Activated CD8-positive, alpha-beta T cell treated with anti-CD3 and anti-CD28 coated beads for 36 hours (primary cell): ENCODE data around the gene ANKRD11. TPM values are rescaled to one million over a fixed set of nuclear protein-coding genes. Genes with fewer than 3 reads are reported as not detected.
"Not testable (repeated sequence)": the region's sequence is repeated elsewhere in the genome, so short reads cannot be mapped to it uniquely, and the experiment has no call there.

Source experiments
- ATAC-seq: fragments of 200-7000 bp; cut with Tn5 transposase; one replicate; pipeline ENCODE4 v1.10.0; 2021; ENCODE audit warnings: mild to moderate bottlenecking, moderate library complexity
- CTCF ChIA-PET: fragments of 350-600 bp; sonication (Branson Sonifier 250); formaldehyde crosslinking; loops from one replicate; lab custom pipeline; 2021; ENCODE audit warnings: antibody characterized with exemption; lab: Charles Lee
- POLR2A ChIA-PET: fragments of 350-600 bp; sonication (Branson Sonifier 250); formaldehyde crosslinking; loops from one replicate; lab custom pipeline; 2021; ENCODE audit warnings: antibody characterized with exemption; lab: Charles Lee
- DNase-seq: peaks from one replicate; pipeline ENCODE4 v3.0.0-alpha.2; 2020
- H3K27ac Mint-ChIP-seq: one replicate; pipeline ENCODE4 v1.8.0; 2021; ENCODE audit warnings: mild to moderate bottlenecking, mixed read lengths
- H3K27me3 Mint-ChIP-seq: one replicate; pipeline ENCODE4 v1.8.0; 2021; ENCODE audit warnings: mixed read lengths
- H3K36me3 Mint-ChIP-seq: one replicate; pipeline ENCODE4 v1.8.0; 2021; ENCODE audit warnings: low read depth, mixed read lengths
- H3K4me1 Mint-ChIP-seq: one replicate; pipeline ENCODE4 v1.8.0; 2021; ENCODE audit warnings: low read depth, mixed read lengths
- H3K4me3 Mint-ChIP-seq: one replicate; pipeline ENCODE4 v1.8.0; 2021; ENCODE audit warnings: mild to moderate bottlenecking, moderate library complexity, mixed read lengths
- H3K9me3 Mint-ChIP-seq: one replicate; pipeline ENCODE4 v1.8.0; 2021; ENCODE audit warnings: mixed read lengths
- CTCF ChIP-seq: fragments of 200-600 bp; IDR thresholded peaks from one replicate; pipeline ENCODE4 v1.8.0; 2022; ENCODE audit warnings: antibody characterized with exemption, mild to moderate bottlenecking
- intact Hi-C: fragments of 100-400 bp; cut with micrococcal nuclease; formaldehyde crosslinking; loops from one replicate; pipeline ENCODE4 v1.10.0; 2022
- total RNA-seq, 2 experiments: library from RNA; stranded (reverse); gene quantifications; one replicate each; pipeline ENCODE4 v1.2.3, GENCODE V29; 2021

ANKRD11 gene
- total RNA-seq, 2 experiments from 2014 or later, result 145 to 147 TPM

- POLR2A ChIA-PET, result interaction anchor here (0.8 kb wide), 1 partner anchor 64 kb away, joined by 3 read pairs; no protein-coding TSS in a partner anchor
- Mint-ChIP-seq H3K27ac (peak overlapping the region; percentile 57), H3K4me3 (no peak overlapping the region), H3K4me1 (peaks cover 64% of the 10 kb centered on the region), H3K27me3 (no peaks in the 10 kb centered on the region), H3K36me3 (peaks cover 32% of the 10 kb centered on the region), H3K9me3 (no peaks in the 10 kb centered on the region)
- TF ChIP-seq CTCF, result no peak
- ATAC-seq (no peak), DNase-seq (no peak)
- CTCF ChIA-PET, result interaction anchor here (1.4 kb wide), 1 partner anchor 185 kb away, joined by 3 read pairs; no protein-coding TSS in a partner anchor
- intact Hi-C loops, result no loop called here
These were observed 64.8 kb downstream of the ANKRD11 start for GRCh38 chr16:89425523-89425922.

DNA sequence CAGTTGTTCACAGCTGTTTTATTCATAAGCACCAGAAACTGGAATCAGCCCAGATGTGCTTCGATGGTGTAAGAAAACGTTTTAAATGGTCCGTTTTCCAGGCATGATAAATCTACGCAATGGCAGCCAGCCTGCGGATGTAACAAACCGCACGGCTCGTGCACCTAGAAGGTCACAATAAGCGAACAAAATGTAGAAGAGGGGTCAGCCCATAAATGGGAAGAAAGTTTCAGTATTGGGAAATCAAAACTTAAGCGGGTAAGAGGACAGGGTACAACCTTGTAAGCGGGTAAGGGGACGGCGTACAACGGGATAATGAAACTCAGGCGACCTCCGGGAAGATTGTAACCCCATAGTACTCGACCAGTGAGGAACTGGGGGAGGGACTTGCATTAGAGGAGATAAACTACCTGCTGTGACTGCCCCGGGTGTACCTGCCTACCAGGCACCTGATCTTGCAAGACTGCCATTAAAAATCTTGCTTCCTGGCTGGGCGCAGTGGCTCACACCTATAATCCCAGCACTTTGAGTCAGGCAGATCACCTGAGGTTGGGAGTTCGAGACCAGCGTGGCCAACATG, 66.6 kb downstream of the ANKRD11 start:
- H3K4me3 Mint-ChIP-seq, result no peak overlapping the region
- intact Hi-C loops, result no loop called here
- H3K9me3 Mint-ChIP-seq, result no peaks in the 10 kb centered on the region
- CTCF ChIA-PET, result interaction anchor here (1.3 to 1.6 kb wide), 2 partner anchors 22 to 66 kb away, joined by 3 to 6 read pairs; no protein-coding TSS in a partner anchor
- H3K27me3 Mint-ChIP-seq, result no peaks in the 10 kb centered on the region
- H3K27ac Mint-ChIP-seq, result peak overlapping the region; percentile 81
- DNase-seq, result no peak
- POLR2A ChIA-PET, result interaction anchor here (1.3 to 2.5 kb wide), 7 partner anchors 8 to 109 kb away, joined by 3 to 16 read pairs (median 6); no protein-coding TSS in a partner anchor
- peaks cover 79% of the 10 kb centered on the region for H3K4me1 Mint-ChIP-seq
- peaks cover 44% of the 10 kb centered on the region for H3K36me3 Mint-ChIP-seq
- ATAC-seq, result no peak
- TF ChIP-seq CTCF, result no peak

GRCh38 chr16:89422905-89423630, 67.3 kb downstream of the ANKRD11 start:
- peak overlapping the region; percentile 81 for H3K27ac Mint-ChIP-seq

DNA sequence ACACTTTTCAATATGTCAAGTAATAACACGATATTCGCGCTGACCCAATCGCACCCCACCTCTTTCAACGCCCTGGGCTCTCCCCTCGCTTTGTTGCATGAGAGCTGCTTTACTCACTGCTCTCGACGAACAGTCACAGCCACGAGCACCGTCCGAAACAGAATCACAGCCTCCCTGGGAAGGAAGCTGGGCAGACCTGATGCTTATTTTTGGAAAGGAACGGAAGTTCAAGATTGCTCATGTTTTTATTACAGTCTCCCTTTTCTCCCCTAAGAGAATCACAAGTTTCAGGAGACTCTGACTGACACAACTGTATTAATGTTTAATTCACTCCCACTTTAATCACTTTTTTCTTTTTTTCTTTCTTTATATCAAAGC, 67.8 kb downstream of the ANKRD11 start:
- no peaks in the 10 kb centered on the region for H3K27me3 Mint-ChIP-seq
- H3K4me3 Mint-ChIP-seq, result peak overlapping the region; percentile 23
- H3K4me1 Mint-ChIP-seq, result peaks cover 88% of the 10 kb centered on the region
- POLR2A ChIA-PET, result interaction anchor here (0.7 to 2.5 kb wide), 11 partner anchors 10 to 85 kb away, joined by 3 to 16 read pairs (median 5); partner anchors contain the start of gene SPG7
- intact Hi-C loops, result no loop called here
- peaks cover 52% of the 10 kb centered on the region for H3K36me3 Mint-ChIP-seq
- TF ChIP-seq CTCF, result no peak
- DNase-seq (peak; percentile 65), ATAC-seq (peak; percentile 64)
- CTCF ChIA-PET, result interaction anchor here (1.0 to 1.6 kb wide), 5 partner anchors 12 to 113 kb away, joined by 3 to 6 read pairs (median 3); no protein-coding TSS in a partner anchor
- H3K9me3 Mint-ChIP-seq, result no peaks in the 10 kb centered on the region
- H3K27ac Mint-ChIP-seq, result peak overlapping the region; percentile 81

More at GRCh38 chr16:89422905-89423630, 67.3 kb downstream of the ANKRD11 start:
- Mint-ChIP-seq H3K27me3 (no peaks in the 10 kb centered on the region), H3K36me3 (peaks cover 47% of the 10 kb centered on the region), H3K9me3 (no peaks in the 10 kb centered on the region), H3K4me3 (peak overlapping the region; percentile 23), H3K4me1 (peaks cover 84% of the 10 kb centered on the region)
- no peak for TF ChIP-seq CTCF
- peak; percentile 90 for DNase-seq
- CTCF ChIA-PET, result interaction anchor here (1.2 to 1.6 kb wide), 4 partner anchors 13 to 65 kb away, joined by 3 to 6 read pairs (median 3); no protein-coding TSS in a partner anchor
- ATAC-seq, result peak; percentile 80
- POLR2A ChIA-PET, result interaction anchor here (0.7 to 2.5 kb wide), 11 partner anchors 9 to 108 kb away, joined by 3 to 16 read pairs (median 6); no protein-coding TSS in a partner anchor
- intact Hi-C loops, result no loop called here

- DNase-seq, intact Hi-C loops, H3K4me3 Mint-ChIP-seq, ATAC-seq, H3K27ac Mint-ChIP-seq, CTCF ChIA-PET, H3K27me3 Mint-ChIP-seq, H3K9me3 Mint-ChIP-seq: not testable (repeated sequence)
- POLR2A ChIA-PET, result interaction anchor here (1.3 to 2.5 kb wide), 3 partner anchors 11 to 25 kb away, joined by 3 to 16 read pairs (median 8); no protein-coding TSS in a partner anchor
- H3K36me3 Mint-ChIP-seq, result peaks cover 51% of the 10 kb centered on the region
- H3K4me1 Mint-ChIP-seq, result peaks cover 85% of the 10 kb centered on the region
These were observed 69.1 kb downstream of the ANKRD11 start for GRCh38 chr16:89421300-89421699.
